Duodenal mucosa (tissue), 2 donors: ENCODE data around the gene ZNF385D.

Source experiments
- H3K27ac ChIP-seq: one replicate; pipeline ENCODE4 v1.7.0; 2013; ENCODE audit warnings: low read depth, low read length
- H3K27me3 ChIP-seq, 2 donors: one replicate each; pipeline ENCODE4 v1.7.0; 2013; ENCODE audit warnings: low read length in 2 of 2, control low read depth in 1 of 2; ENCODE audit not compliant: insufficient read depth in 2 of 2, control insufficient read depth in 1 of 2
- H3K36me3 ChIP-seq, 2 donors: one replicate each; pipeline ENCODE4 v1.7.0; 2013; ENCODE audit warnings: low read length in 2 of 2, control low read depth in 1 of 2; ENCODE audit not compliant: insufficient read depth in 2 of 2, control insufficient read depth in 1 of 2
- H3K4me1 ChIP-seq, 2 donors: one replicate each; pipeline ENCODE4 v1.7.0; 2013; ENCODE audit warnings: low read length in 2 of 2, control low read depth in 1 of 2; ENCODE audit not compliant: insufficient read depth in 2 of 2, control insufficient read depth in 1 of 2
- H3K4me3 ChIP-seq, 2 donors: one replicate each; pipeline ENCODE4 v1.7.0; 2013; ENCODE audit warnings: low read length in 2 of 2, low read depth in 1 of 2
- H3K9ac ChIP-seq, 2 donors: one replicate each; pipeline ENCODE4 v1.7.0; 2013; ENCODE audit warnings: low read length in 2 of 2, low read depth in 1 of 2
- H3K9me3 ChIP-seq, 2 donors: one replicate each; pipeline ENCODE4 v1.7.0; 2013; ENCODE audit warnings: low read length in 2 of 2, control low read depth in 1 of 2; ENCODE audit not compliant: control insufficient read depth in 1 of 2

Gene ZNF385D

DNA sequence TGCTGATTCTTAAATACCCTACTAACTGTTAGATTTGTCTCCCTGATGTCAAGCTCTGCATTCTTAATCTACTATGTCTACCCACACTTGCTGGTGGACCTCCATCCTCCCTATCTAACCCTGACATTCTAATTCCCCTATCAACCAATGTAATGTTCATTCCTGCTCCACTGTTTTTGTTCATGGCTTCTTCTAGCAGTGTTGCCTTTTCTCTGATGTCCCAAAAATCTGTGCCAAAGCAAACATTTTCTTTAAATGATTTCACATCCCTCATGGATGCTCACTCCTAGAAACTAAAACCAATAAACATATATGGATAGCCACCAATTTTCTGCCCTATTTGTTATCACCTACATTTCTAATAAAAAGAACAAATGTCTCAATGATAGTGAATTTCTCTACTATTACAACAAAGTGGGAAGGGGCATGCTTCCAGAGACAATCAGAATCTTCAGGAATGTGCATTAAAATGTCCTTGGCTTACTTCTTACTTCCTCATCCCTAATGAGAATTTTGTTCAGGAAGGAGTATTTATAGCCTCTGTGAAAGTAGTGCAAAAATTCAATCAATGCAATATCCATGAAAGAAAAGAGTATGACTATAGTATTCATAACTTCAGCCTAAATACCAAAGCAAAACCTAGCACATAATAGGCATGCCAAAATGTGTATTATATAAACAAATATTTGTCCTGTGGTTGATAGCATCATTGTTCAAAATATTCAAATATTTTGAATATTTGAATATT is 273.3 kb downstream of the ZNF385D start:
- no peaks in the 10 kb centered on the region for H3K27me3 ChIP-seq
- H3K9me3 ChIP-seq = no peaks in the 10 kb centered on the region
- H3K27ac ChIP-seq = no peak overlapping the region
- no peaks in the 10 kb centered on the region for H3K4me1 ChIP-seq
- no peak overlapping the region for H3K9ac ChIP-seq
- H3K36me3 ChIP-seq = no peaks in the 10 kb centered on the region
- no peak overlapping the region for H3K4me3 ChIP-seq

DNA sequence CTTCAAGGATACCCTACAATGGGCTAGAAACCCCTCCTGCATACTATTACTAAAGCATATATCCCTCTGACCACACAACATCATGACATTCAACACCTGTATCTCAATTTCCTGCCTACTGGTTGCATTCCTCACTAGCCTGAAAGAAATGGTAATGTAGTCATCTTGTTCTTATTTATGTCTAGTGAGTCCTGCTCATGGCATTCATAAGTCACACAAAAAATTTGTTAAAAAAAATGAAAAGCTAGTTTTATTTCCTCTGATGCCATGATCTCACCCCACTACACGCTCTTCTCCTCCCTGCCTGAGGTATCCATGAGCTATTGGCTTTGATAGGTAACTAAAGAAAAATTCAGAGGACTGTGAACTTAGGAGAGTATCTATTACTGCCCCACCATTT is 284.5 kb downstream of the ZNF385D start:
- Histone ChIP-seq H3K27ac (no peak overlapping the region), H3K36me3 (no peaks in the 10 kb centered on the region), H3K4me1 (no peaks in the 10 kb centered on the region), H3K4me3 (no peak overlapping the region), H3K27me3 (no peaks in the 10 kb centered on the region), H3K9me3 (no peaks in the 10 kb centered on the region), H3K9ac (no peak overlapping the region)

DNA sequence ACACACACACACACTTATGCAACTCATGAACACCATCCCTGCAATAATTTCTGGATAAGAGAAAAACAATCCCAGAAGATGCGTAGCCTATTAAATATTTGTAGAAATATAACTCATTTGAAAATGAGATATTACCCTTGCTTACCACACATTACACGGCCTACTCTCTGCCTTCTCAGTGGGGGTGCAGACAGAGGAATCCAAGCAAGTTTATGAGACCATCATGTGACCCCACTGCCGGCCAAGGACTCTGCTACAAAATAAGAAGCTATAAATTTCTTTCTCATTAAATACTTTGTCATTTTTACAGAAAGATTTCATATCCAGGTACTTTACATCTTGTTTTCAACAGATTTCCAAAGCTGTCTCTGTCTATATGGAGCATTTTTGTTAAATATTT is 286.3 kb downstream of the ZNF385D start:
- Histone ChIP-seq H3K27me3 (no peaks in the 10 kb centered on the region), H3K4me1 (no peaks in the 10 kb centered on the region), H3K36me3 (no peaks in the 10 kb centered on the region), H3K9ac (no peak overlapping the region), H3K4me3 (no peak overlapping the region), H3K27ac (no peak overlapping the region), H3K9me3 (no peaks in the 10 kb centered on the region)

DNA sequence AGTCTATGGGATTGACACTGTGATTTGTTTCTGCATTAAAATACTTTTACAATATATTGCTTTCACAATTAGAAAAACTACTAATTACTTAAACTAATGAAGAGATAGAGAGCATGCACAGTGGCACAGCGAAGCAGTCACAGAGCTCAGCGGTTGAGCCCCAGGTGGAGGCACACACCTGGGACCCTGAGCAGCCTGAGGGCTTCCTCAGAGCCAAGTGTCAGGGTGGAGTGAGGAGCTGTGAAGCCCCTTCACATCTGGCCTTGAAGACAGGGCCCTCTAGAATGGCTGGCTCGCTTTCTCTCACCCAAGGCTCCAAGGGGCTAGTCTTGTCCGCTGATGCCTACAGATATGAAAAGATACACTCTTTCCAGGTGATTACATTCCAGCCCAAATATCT is 287.7 kb downstream of the ZNF385D start:
- H3K4me3 ChIP-seq = no peak overlapping the region
- no peaks in the 10 kb centered on the region for H3K27me3 ChIP-seq
- H3K4me1 ChIP-seq = no peaks in the 10 kb centered on the region
- no peaks in the 10 kb centered on the region for H3K9me3 ChIP-seq
- no peaks in the 10 kb centered on the region for H3K36me3 ChIP-seq
- no peak overlapping the region for H3K9ac ChIP-seq
- H3K27ac ChIP-seq = no peak overlapping the region

DNA sequence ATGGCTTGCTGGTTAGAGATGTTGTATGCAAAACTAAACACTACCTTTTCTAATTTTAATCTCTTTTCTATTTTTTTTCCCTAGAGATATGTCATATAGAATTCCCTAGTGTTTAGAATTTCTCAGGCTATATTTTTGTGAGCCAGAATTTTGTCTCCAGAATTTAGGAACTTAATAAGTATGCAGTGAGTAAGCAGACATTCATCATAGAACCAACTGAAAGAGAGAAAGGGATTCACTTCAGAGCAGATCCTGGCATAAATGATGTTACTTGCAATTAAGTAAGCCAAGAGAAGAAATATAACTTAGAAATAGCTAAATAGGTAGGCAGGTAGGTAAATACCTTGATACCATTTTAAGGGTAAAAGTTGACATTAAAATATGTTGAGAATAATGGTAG is 288.9 kb downstream of the ZNF385D start:
- H3K9ac ChIP-seq = no peak overlapping the region
- H3K4me1 ChIP-seq = no peaks in the 10 kb centered on the region
- H3K27ac ChIP-seq = no peak overlapping the region
- no peaks in the 10 kb centered on the region for H3K27me3 ChIP-seq
- no peak overlapping the region for H3K4me3 ChIP-seq
- H3K9me3 ChIP-seq = no peaks in the 10 kb centered on the region
- H3K36me3 ChIP-seq = no peaks in the 10 kb centered on the region

DNA sequence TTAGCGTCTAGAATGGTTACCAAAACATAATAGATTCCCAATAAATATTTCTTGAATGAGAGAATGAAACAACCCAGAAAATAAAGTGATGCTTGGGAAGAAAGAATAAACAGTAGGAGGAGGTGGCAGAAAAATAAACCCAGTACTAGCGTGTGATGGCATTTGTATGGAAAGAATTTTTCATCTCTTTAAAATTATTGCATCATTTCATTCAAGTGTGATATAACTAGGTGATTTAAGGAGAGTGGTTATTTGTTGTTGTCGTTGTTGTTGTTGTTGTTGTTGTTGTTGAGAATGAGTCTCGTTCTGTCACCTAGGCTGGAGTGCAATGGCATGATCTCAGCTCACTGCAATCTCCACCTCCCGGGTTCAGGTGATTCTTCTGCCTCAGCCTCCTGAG is 293.9 kb downstream of the ZNF385D start:
- Histone ChIP-seq H3K9me3 (peaks cover 0 to 5% of the 10 kb centered on the region in 2 donors), H3K27ac (no peak overlapping the region), H3K27me3 (no peaks in the 10 kb centered on the region), H3K36me3 (no peaks in the 10 kb centered on the region), H3K9ac (no peak overlapping the region), H3K4me1 (no peaks in the 10 kb centered on the region), H3K4me3 (no peak overlapping the region)

DNA sequence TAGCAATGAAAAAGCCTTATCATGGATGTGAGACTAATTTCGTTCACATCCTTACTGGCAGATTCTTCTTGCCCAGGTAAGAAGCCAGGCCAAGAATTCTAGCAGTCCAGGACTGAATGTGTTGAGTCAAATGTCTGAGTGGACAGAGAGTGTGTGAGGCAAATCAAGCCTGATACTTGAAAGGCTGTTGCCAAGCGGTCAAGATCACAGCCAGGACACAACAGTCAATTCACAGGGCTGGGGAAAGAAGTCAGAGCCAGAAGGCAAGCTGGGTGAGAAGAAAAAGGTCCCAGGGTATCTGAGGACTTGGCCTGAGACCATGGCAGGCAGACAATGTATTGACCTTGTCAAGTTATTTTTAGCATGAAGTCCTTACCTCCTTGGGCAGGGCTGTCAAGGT is 301.3 kb downstream of the ZNF385D start:
- Histone ChIP-seq H3K9ac (no peak overlapping the region), H3K27ac (no peak overlapping the region), H3K27me3 (no peaks in the 10 kb centered on the region), H3K36me3 (no peaks in the 10 kb centered on the region), H3K9me3 (peaks cover 0 to 5% of the 10 kb centered on the region in 2 donors), H3K4me3 (no peak overlapping the region), H3K4me1 (no peaks in the 10 kb centered on the region)

DNA sequence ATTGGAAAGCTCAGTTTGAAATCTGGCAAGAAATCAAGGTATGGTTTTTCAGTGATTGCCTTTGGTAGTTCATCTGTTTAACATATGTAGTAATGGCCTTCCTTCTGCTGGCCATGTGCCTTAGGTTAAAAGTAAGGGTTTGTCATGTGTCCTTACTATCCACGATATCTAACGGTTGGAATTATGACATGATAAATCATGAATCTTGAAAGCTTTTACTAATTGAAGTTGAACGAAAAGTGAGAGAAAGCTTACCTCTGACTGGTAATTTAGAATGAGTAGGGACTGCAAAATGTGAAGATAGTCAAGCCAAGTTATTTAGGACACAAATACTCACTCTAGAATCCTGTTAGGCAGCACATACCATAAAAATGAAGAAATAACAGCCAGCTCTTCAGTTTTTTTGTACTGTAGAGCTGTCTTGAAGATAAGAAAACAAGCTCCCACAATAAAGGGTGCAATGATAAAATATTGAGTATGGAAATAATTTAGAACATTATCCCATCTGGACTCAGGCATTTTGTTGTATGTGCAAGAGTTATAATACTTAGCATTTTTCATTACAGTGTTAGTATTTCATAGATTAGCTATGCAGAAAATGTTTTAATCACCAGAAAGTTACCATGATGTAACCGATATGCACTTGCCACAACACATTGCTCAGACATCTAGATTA is 303.4 kb downstream of the ZNF385D start:
- H3K4me1 ChIP-seq = no peaks in the 10 kb centered on the region
- H3K27me3 ChIP-seq = no peaks in the 10 kb centered on the region
- no peaks in the 10 kb centered on the region for H3K9me3 ChIP-seq
- H3K4me3 ChIP-seq = no peak overlapping the region
- no peak overlapping the region for H3K27ac ChIP-seq
- H3K36me3 ChIP-seq = no peaks in the 10 kb centered on the region
- H3K9ac ChIP-seq = no peak overlapping the region

DNA sequence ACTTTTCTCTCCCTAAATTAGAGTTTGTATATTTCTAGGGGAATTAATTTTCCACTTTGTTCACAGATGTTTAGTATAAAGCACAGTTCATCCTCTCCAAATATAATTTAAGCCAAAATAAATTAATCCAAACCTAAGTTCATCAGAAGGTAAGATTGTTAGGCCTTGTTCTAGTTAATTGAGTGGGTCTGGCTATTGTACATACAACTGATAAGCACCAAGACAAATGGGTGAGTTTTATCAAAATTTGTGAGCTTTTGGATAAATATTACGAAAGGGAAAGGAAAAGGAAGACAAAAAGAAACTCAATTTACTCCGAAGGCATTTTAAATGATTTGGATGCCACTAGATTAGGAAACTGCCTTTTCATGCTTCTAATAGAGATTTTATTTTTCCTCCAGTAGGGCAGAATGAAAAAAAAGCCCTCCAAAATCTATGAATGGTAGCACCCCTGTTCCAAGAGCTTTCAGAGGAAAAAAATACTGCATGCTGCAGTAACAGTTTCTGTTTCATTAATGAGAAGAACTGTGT is 304.0 kb downstream of the ZNF385D start:
- H3K4me1 ChIP-seq = no peaks in the 10 kb centered on the region
- H3K27me3 ChIP-seq = no peaks in the 10 kb centered on the region
- no peak overlapping the region for H3K27ac ChIP-seq
- no peak overlapping the region for H3K9ac ChIP-seq
- no peaks in the 10 kb centered on the region for H3K36me3 ChIP-seq
- no peak overlapping the region for H3K4me3 ChIP-seq
- no peaks in the 10 kb centered on the region for H3K9me3 ChIP-seq

DNA sequence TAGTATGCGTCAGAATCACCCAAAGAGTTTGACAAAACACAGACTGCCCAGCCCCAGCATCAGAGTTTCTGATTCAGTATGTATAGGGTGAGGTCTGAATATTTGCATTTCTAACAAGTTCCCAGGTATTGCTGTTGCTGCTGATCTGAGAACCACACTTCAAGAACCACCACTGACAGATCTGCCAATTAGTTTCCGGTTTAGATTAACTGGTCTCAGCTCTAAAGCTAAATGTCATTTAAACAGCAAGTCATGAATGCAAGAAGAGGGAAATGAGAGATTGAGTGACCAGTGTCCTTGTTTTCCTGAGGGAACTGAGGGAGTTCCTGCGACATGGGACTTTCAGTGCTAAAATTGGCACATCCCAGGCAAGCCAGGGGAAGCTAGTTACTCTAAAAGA is 305.0 kb downstream of the ZNF385D start:
- H3K27ac ChIP-seq = no peak overlapping the region
- no peak overlapping the region for H3K4me3 ChIP-seq
- no peaks in the 10 kb centered on the region for H3K27me3 ChIP-seq
- no peaks in the 10 kb centered on the region for H3K4me1 ChIP-seq
- no peaks in the 10 kb centered on the region for H3K9me3 ChIP-seq
- no peak overlapping the region for H3K9ac ChIP-seq
- no peaks in the 10 kb centered on the region for H3K36me3 ChIP-seq
